NT2/D1 (cell line): ENCODE data around the gene TNS1.
"Not testable (repeated sequence)": the region's sequence is repeated elsewhere in the genome, so short reads cannot be mapped to it uniquely, and the experiment has no call there.

ENCODE experiments used
- DNase-seq: peaks from one replicate; pipeline ENCODE4 v3.0.0-alpha.2; 2011; ENCODE audit warnings: low read depth, low spot score
- H3K27me3 ChIP-seq: 2 replicates; pipeline ENCODE4 v1.6.0; 2011; ENCODE audit warnings: mild to moderate bottlenecking; ENCODE audit not compliant: insufficient read length, insufficient read depth
- H3K36me3 ChIP-seq: 2 replicates; pipeline ENCODE4 v1.6.1; 2011; ENCODE audit warnings: mild to moderate bottlenecking, low read length, mixed read lengths; ENCODE audit not compliant: insufficient read depth, insufficient read length
- H3K4me1 ChIP-seq: 2 replicates; pipeline ENCODE4 v1.5.1; 2011; ENCODE audit not compliant: insufficient read depth, insufficient read length
- H3K4me3 ChIP-seq: 2 replicates; pipeline ENCODE4 v1.5.1; 2011; ENCODE audit warnings: low read depth; ENCODE audit not compliant: insufficient read length
- H3K9ac ChIP-seq: 2 replicates; pipeline ENCODE4 v1.6.0; 2011; ENCODE audit warnings: low read depth; ENCODE audit not compliant: insufficient read length
- H3K9me3 ChIP-seq: 2 replicates; pipeline ENCODE4 v1.5.1; 2011; ENCODE audit warnings: mild to moderate bottlenecking, low read length; ENCODE audit not compliant: insufficient read depth
- SUZ12 ChIP-seq: IDR thresholded peaks from 2 replicates; pipeline ENCODE4 v1.6.1; 2011; ENCODE audit not compliant: insufficient read length, insufficient read depth; ENCODE audit errors: extremely low read depth
- YY1 ChIP-seq: IDR thresholded peaks from 2 replicates; pipeline ENCODE4 v1.6.1; 2011; ENCODE audit not compliant: insufficient read length, insufficient read depth
- ZNF274 ChIP-seq: IDR thresholded peaks from 2 replicates; pipeline ENCODE4 v1.6.1; 2011; ENCODE audit warnings: mild to moderate bottlenecking, low read depth, low read length

The TNS1 gene

DNA sequence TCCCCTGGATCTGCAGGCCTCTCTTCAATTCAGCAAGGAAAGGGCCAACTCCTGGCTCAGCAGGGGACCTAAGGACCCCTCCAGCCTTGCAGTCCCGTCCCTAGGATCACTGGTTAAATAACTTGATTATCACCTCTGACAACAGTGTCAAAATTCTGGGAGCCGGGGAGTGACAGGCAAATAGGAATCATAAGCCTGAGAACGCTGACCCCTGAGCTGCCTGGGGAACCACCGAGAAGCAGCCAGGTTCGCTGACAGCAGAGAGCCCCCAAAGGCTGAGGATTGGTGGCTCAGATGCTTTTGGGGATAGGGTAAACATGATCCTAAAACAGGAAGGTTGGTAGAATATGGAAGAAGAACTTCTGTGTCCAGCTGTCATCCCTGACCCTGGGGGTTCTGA is 17.5 kb upstream of the TNS1 start:
- H3K9me3 ChIP-seq: no peaks in the 10 kb centered on the region

DNA sequence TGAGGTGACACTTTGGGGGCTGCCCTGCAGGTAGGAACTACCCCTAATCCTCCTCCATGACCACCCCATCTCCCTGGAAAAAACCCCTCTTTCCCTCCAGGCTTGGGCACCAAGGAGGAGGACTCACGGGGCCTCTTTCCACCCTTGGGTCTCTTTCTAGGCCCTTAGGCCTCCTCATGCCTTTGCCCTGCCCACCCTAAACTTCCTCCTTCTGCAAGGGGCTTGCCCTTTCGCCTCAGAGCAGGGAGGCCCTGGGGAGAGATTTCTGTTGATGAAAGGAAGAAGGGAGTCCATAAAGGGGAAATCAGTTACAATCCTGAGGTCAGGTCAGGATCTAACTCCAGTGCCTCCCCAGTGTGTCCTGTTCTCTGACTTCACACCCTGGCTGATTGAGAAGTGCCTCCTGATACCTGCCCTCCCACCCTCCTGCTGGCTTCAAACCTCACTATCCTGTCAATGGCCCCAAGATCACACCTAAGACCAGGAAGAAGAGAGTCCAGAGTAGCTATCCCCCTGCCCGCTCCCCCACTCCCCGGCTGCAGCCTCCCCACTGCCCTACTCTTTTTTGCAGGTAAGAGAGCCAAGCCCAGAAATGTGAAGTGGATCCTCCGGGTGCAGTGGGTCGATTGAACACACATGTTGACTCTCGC is 16.7 kb upstream of the TNS1 start:
- Histone ChIP-seq H3K36me3 (no peaks in the 10 kb centered on the region), H3K9ac (no peak overlapping the region), H3K4me3 (no peak overlapping the region), H3K4me1 (peaks cover 41% of the 10 kb centered on the region), H3K27me3 (no peaks in the 10 kb centered on the region), H3K9me3 (no peaks in the 10 kb centered on the region)
- no peak for DNase-seq
- TF ChIP-seq YY1 (no peak), SUZ12 (no peak)

More for the DNA sequence above, 17.5 kb upstream of the TNS1 start:
- Histone ChIP-seq H3K4me3 (no peak overlapping the region), H3K36me3 (no peaks in the 10 kb centered on the region), H3K9ac (no peak overlapping the region), H3K4me1 (peaks cover 45% of the 10 kb centered on the region), H3K27me3 (no peaks in the 10 kb centered on the region)
- DNase-seq: no peak
- TF ChIP-seq ZNF274 (no peak), YY1 (no peak), SUZ12 (no peak)

DNA sequence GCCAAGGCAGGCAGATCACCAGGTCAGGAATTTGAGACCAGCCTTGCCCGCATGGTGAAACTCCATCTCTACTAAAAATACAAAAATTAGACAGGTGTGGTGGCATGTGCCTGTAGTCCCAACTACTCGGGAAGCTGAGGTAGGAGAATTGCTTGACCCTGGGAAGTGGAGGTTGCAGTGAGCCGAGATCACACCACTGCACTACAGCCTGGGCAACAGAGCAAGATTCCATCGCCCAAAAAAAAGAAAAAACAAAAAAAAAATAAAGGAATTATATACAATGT is 16.0 kb upstream of the TNS1 start:
- H3K4me1 ChIP-seq: peaks cover 41% of the 10 kb centered on the region
- not testable (repeated sequence) for H3K9ac ChIP-seq, H3K9me3 ChIP-seq, H3K4me3 ChIP-seq, DNase-seq, H3K27me3 ChIP-seq, H3K36me3 ChIP-seq

GRCh38 chr2:218017211-218018053 is 14.6 kb upstream of the TNS1 start:
- H3K9ac ChIP-seq: no peak overlapping the region
- no peak for DNase-seq
- H3K36me3 ChIP-seq: no peaks in the 10 kb centered on the region
- no peaks in the 10 kb centered on the region for H3K9me3 ChIP-seq
- peaks cover 32% of the 10 kb centered on the region for H3K4me1 ChIP-seq
- H3K4me3 ChIP-seq: no peak overlapping the region
- peaks cover 3% of the 10 kb centered on the region for H3K27me3 ChIP-seq
- no peak for TF ChIP-seq YY1
- no peak for TF ChIP-seq SUZ12
- no peak for TF ChIP-seq ZNF274

DNA sequence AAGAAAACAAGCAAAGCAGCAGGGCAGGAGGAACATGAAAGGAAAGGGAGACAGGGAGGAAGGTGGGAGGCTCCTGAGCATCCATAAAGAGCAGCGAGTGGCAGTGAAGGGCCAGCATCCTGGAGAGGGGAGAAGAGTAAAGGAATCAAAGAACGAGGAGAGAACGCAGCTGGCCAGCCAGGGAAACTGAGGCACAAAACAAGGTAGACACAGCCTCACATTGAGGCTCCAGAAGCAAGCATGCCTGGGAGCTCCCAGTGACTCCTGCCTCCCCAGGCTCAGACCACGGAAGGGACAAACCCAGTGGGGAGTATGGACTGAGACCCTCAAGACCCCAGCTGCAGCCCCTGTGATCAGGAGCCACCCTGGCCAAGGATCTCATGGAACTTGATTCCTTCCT is 14.0 kb upstream of the TNS1 start:
- H3K36me3 ChIP-seq: no peaks in the 10 kb centered on the region
- H3K9ac ChIP-seq: no peak overlapping the region
- TF ChIP-seq SUZ12: no peak
- no peak overlapping the region for H3K4me3 ChIP-seq
- no peaks in the 10 kb centered on the region for H3K9me3 ChIP-seq
- peaks cover 7% of the 10 kb centered on the region for H3K27me3 ChIP-seq
- H3K4me1 ChIP-seq: peaks cover 32% of the 10 kb centered on the region
- DNase-seq: no peak

DNA sequence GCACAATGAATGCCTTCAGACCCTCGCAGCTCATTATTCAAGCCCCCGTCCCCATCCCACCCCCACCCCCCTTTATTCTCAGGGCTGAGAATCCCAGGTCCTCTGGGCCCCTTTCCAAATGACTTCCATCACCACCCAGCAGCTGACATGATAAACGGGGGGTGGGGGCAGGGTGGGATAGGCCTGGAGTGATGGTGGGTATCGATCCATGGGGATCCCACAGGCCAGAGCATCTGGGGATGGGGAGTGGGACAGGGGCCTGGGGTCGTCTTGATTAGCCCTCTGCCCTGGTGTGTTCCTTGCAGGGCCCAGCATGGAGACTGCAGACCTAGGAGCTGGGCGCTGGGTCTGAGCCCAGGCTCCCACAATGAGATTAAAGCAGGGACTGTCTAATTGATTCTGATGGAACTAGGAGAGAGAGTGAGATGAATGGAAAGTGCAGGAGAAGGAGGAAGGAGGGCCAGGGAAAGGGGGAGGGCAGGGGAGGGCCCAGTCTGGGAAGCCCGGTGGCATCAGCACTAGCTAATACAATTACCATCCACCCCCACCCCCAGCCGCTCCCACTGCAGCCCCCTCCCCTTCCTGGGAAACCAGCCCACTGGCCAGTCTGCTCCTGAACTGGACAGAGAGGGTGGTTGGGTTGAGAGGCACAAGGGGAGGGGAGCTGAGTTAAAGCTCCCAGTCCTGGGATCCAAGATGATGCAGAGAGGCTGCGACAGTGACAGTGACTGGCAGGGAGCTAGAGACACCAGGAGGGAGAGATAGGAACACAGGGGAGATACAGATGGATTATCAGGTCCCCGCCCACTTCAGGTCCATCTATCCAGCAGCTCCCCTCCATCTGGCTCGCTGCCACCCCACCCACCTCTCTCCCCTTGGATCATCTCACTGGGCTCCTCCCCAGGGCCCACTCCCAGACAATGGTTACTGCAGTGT is 13.1 kb upstream of the TNS1 start:
- Histone ChIP-seq H3K4me1 (peaks cover 33% of the 10 kb centered on the region), H3K9me3 (no peaks in the 10 kb centered on the region), H3K27me3 (peaks cover 17% of the 10 kb centered on the region), H3K9ac (no peak overlapping the region), H3K36me3 (no peaks in the 10 kb centered on the region), H3K4me3 (no peak overlapping the region)
- no peak for DNase-seq
- TF ChIP-seq YY1: no peak
- TF ChIP-seq ZNF274: no peak
- TF ChIP-seq SUZ12: no peak
